Mesenchymal stem cell (in vitro differentiated cells and primary cell): ENCODE data around the gene RFXAP.

Experiments used
- DNase-seq: peaks from one replicate; pipeline ENCODE4 v3.0.0-alpha.2; 2013
- H2AFZ ChIP-seq: one replicate; pipeline ENCODE4 v1.6.1; 2013; ENCODE audit warnings: low read depth, mild to moderate bottlenecking, control low read depth, inconsistent platforms, low read length, moderate library complexity
- H2AK5ac ChIP-seq: 2 replicates; pipeline ENCODE4 v1.6.1; 2013; ENCODE audit warnings: low read length, moderate library complexity, mild to moderate bottlenecking, inconsistent platforms; ENCODE audit not compliant: severe bottlenecking
- H2BK120ac ChIP-seq: one replicate; pipeline ENCODE4 v1.6.1; 2013; ENCODE audit warnings: low read depth, mild to moderate bottlenecking, inconsistent platforms, low read length, moderate library complexity
- H2BK12ac ChIP-seq, 2 experiments: one replicate each; pipeline ENCODE4 v1.6.1; 2013; ENCODE audit warnings: inconsistent platforms in 2 of 2, low read length in 2 of 2, mild to moderate bottlenecking in 2 of 2, moderate library complexity in 2 of 2, control low read depth in 1 of 2
- H2BK15ac ChIP-seq: one replicate; pipeline ENCODE4 v1.6.1; 2013; ENCODE audit warnings: mild to moderate bottlenecking, low read depth, inconsistent platforms; ENCODE audit not compliant: poor library complexity, severe bottlenecking
- H2BK5ac ChIP-seq: 2 replicates; pipeline ENCODE4 v1.6.1; 2013; ENCODE audit warnings: low read depth, mild to moderate bottlenecking, low read length, control low read depth, inconsistent platforms; ENCODE audit not compliant: poor library complexity, severe bottlenecking
- H3K14ac ChIP-seq, 2 experiments: one replicate each; pipeline ENCODE4 v1.6.1; 2013; ENCODE audit warnings: inconsistent platforms in 2 of 2, low read length in 2 of 2, control low read depth in 1 of 2, mild to moderate bottlenecking in 1 of 2, moderate library complexity in 1 of 2
- H3K18ac ChIP-seq, 2 experiments: one replicate each; pipeline ENCODE4 v1.6.1; 2013; ENCODE audit warnings: inconsistent platforms in 2 of 2, low read length in 2 of 2, control low read depth in 1 of 2, low read depth in 1 of 2, mild to moderate bottlenecking in 1 of 2
- H3K23ac ChIP-seq, 2 experiments: one replicate each; pipeline ENCODE4 v1.6.1; 2013; ENCODE audit warnings: inconsistent platforms in 2 of 2, low read length in 2 of 2, mild to moderate bottlenecking in 2 of 2, moderate library complexity in 2 of 2, control low read depth in 1 of 2
- H3K27ac ChIP-seq: 2 replicates; pipeline ENCODE4 v1.5.1; 2013; ENCODE audit warnings: mild to moderate bottlenecking, moderate library complexity, low read length, control low read depth, inconsistent platforms; ENCODE audit not compliant: poor library complexity, severe bottlenecking
- H3K27me3 ChIP-seq, 2 experiments: 2 replicates each; pipeline versions ENCODE4 v1.6.1 to v1.7.0; 2013; ENCODE audit warnings: low read length in 2 of 2, mild to moderate bottlenecking in 2 of 2, moderate library complexity in 2 of 2, control low read depth in 1 of 2, inconsistent platforms in 1 of 2; ENCODE audit not compliant: control insufficient read depth in 1 of 2, insufficient read depth in 1 of 2
- H3K36me3 ChIP-seq, 2 experiments: 2 replicates each; pipeline versions ENCODE4 v1.6.1 to v1.7.0; 2013; ENCODE audit warnings: low read length in 2 of 2, control low read depth in 1 of 2, inconsistent platforms in 1 of 2, low read depth in 1 of 2, mild to moderate bottlenecking in 1 of 2; ENCODE audit not compliant: insufficient read depth in 2 of 2, control insufficient read depth in 1 of 2
- H3K4ac ChIP-seq, 2 experiments: one replicate each; pipeline ENCODE4 v1.6.1; 2013; ENCODE audit warnings: inconsistent platforms in 2 of 2, low read length in 2 of 2, mild to moderate bottlenecking in 2 of 2, moderate library complexity in 2 of 2, control low read depth in 1 of 2, low read depth in 1 of 2
- H3K4me1 ChIP-seq: 2 replicates; pipeline ENCODE4 v1.6.1; 2013; ENCODE audit warnings: low read depth, low read length, control low read depth; ENCODE audit not compliant: control insufficient read depth, insufficient read depth
- H3K4me2 ChIP-seq: 2 replicates; pipeline ENCODE4 v1.6.1; 2013; ENCODE audit warnings: low read length, mild to moderate bottlenecking, inconsistent platforms; ENCODE audit not compliant: poor library complexity, severe bottlenecking
- H3K4me3 ChIP-seq, 2 experiments: 2 replicates each; pipeline versions ENCODE4 v1.5.1 to v1.7.0; 2013; ENCODE audit warnings: low read length in 2 of 2, mild to moderate bottlenecking in 2 of 2, control low read depth in 1 of 2, low read depth in 1 of 2; ENCODE audit not compliant: insufficient read depth in 1 of 2
- H3K79me1 ChIP-seq: replicated peaks from 2 replicates; pipeline ENCODE4 v1.6.1; 2013; ENCODE audit warnings: mild to moderate bottlenecking, control low read depth, low read length, inconsistent platforms; ENCODE audit not compliant: poor library complexity, severe bottlenecking
- H3K9ac ChIP-seq: 2 replicates; pipeline ENCODE4 v1.7.0; 2013; ENCODE audit warnings: mild to moderate bottlenecking, low read length, moderate library complexity
- H3K9me3 ChIP-seq: 2 replicates; pipeline ENCODE4 v1.7.0; 2013; ENCODE audit warnings: mild to moderate bottlenecking, low read length; ENCODE audit not compliant: control insufficient read depth
- H4K8ac ChIP-seq: one replicate; pipeline ENCODE4 v1.6.1; 2013; ENCODE audit warnings: inconsistent platforms, mild to moderate bottlenecking, low read length, moderate library complexity
- H4K91ac ChIP-seq: one replicate; pipeline ENCODE4 v1.6.1; 2013; ENCODE audit warnings: mild to moderate bottlenecking, low read length, inconsistent platforms
- WGBS: methylation state at CpG from one replicate; pipeline ENCODE4 v1.1.7; 2013; ENCODE audit warnings: mixed read lengths; 5-methylcytosine and 5-hydroxymethylcytosine counted together

The RFXAP gene

GRCh38 chr13:36819739-36820090 lies 693 bp downstream of the RFXAP start:
- Histone ChIP-seq H3K36me3 (no peaks in the 10 kb centered on the region), H3K23ac (peak overlapping the region in 1 of 2 experiments; percentile 79), H2BK12ac (no peak overlapping the region), H3K4me3 (peak overlapping the region; percentile 71 to 85), H3K18ac (no peak overlapping the region), H4K8ac (peak overlapping the region; percentile 70), H2BK5ac (no peak overlapping the region), H3K27me3 (no peaks in the 10 kb centered on the region), H3K4me2 (peak overlapping the region; percentile 68), H2BK120ac (no peak overlapping the region), H2BK15ac (no peak overlapping the region), H3K4me1 (peaks cover 6% of the 10 kb centered on the region), H3K79me1 (peaks cover 8% of the 10 kb centered on the region), H3K14ac (peak overlapping the region in 1 of 2 experiments; percentile 79), H2AFZ (peak overlapping the region; percentile 72), H3K9ac (peak overlapping the region; percentile 84), H4K91ac (no peak overlapping the region), H3K4ac (no peak overlapping the region), H3K27ac (no peak overlapping the region), H2AK5ac (no peak overlapping the region), H3K9me3 (no peaks in the 10 kb centered on the region)
- DNase-seq = peak; percentile 40
- 3% methylated on average over 18 of the region's 20 CpGs for WGBS

GRCh38 chr13:36820222-36820621 lies 1.2 kb downstream of the RFXAP start:
- WGBS = 94% methylated on average over 2 of the region's 4 CpGs
- H3K4me2 ChIP-seq = peak overlapping the region; percentile 68
- H2BK12ac ChIP-seq = no peak overlapping the region
- no peak overlapping the region for H3K23ac ChIP-seq
- H3K9me3 ChIP-seq = no peaks in the 10 kb centered on the region
- no peak overlapping the region for H2AFZ ChIP-seq
- DNase-seq = peak; percentile 22
- H3K27me3 ChIP-seq = no peaks in the 10 kb centered on the region
- H4K8ac ChIP-seq = no peak overlapping the region
- H3K18ac ChIP-seq = no peak overlapping the region
- no peak overlapping the region for H2BK120ac ChIP-seq
- H3K79me1 ChIP-seq = peaks cover 8% of the 10 kb centered on the region
- no peak overlapping the region for H2BK15ac ChIP-seq
- no peak overlapping the region for H3K4ac ChIP-seq
- peaks cover 6% of the 10 kb centered on the region for H3K4me1 ChIP-seq
- H4K91ac ChIP-seq = no peak overlapping the region
- peak overlapping the region in 1 of 2 experiments; percentile 85 for H3K4me3 ChIP-seq
- H3K36me3 ChIP-seq = no peaks in the 10 kb centered on the region
- peak overlapping the region; percentile 84 for H3K9ac ChIP-seq
- H3K27ac ChIP-seq = no peak overlapping the region
- no peak overlapping the region for H2BK5ac ChIP-seq
- H3K14ac ChIP-seq = no peak overlapping the region
- no peak overlapping the region for H2AK5ac ChIP-seq

- H2BK15ac ChIP-seq = no peak overlapping the region
- H3K9ac ChIP-seq = no peak overlapping the region
- no peak overlapping the region for H2BK5ac ChIP-seq
- no peak overlapping the region for H4K91ac ChIP-seq
- peak; percentile 36 for DNase-seq
- H3K4ac ChIP-seq = no peak overlapping the region
- H2BK120ac ChIP-seq = no peak overlapping the region
- H4K8ac ChIP-seq = no peak overlapping the region
- no peaks in the 10 kb centered on the region for H3K9me3 ChIP-seq
- H3K27me3 ChIP-seq = no peaks in the 10 kb centered on the region
- no peak overlapping the region for H2AFZ ChIP-seq
- no peak overlapping the region for H3K4me3 ChIP-seq
- peaks cover 11% of the 10 kb centered on the region for H3K79me1 ChIP-seq
- no peak overlapping the region for H3K4me2 ChIP-seq
- no peak overlapping the region for H3K27ac ChIP-seq
- no peak overlapping the region for H3K14ac ChIP-seq
- H2BK12ac ChIP-seq = no peak overlapping the region
- 50% methylated on average over 3 of the region's 3 CpGs for WGBS
- no peak overlapping the region for H3K18ac ChIP-seq
- H3K36me3 ChIP-seq = peaks cover 0 to 7% of the 10 kb centered on the region in 2 experiments
- peaks cover 6% of the 10 kb centered on the region for H3K4me1 ChIP-seq
- H3K23ac ChIP-seq = no peak overlapping the region
- H2AK5ac ChIP-seq = no peak overlapping the region
These were observed 3.8 kb downstream of the RFXAP start for GRCh38 chr13:36822785-36823184.

GRCh38 chr13:36829753-36830152 lies 10.7 kb downstream of the RFXAP start:
- no peak overlapping the region for H3K4ac ChIP-seq
- H4K8ac ChIP-seq = no peak overlapping the region
- H3K9ac ChIP-seq = no peak overlapping the region
- peaks cover 3% of the 10 kb centered on the region for H3K79me1 ChIP-seq
- H2AFZ ChIP-seq = no peak overlapping the region
- H3K18ac ChIP-seq = no peak overlapping the region
- no peak overlapping the region for H3K4me3 ChIP-seq
- H3K4me2 ChIP-seq = no peak overlapping the region
- H3K4me1 ChIP-seq = no peaks in the 10 kb centered on the region
- DNase-seq = no peak
- peaks cover 0 to 27% of the 10 kb centered on the region in 2 experiments for H3K36me3 ChIP-seq
- no peak overlapping the region for H2BK15ac ChIP-seq
- no peak overlapping the region for H2BK12ac ChIP-seq
- no peak overlapping the region for H3K23ac ChIP-seq
- H3K9me3 ChIP-seq = no peaks in the 10 kb centered on the region
- H2AK5ac ChIP-seq = no peak overlapping the region
- no peak overlapping the region for H3K14ac ChIP-seq
- WGBS = 0% methylated on average over 1 of the region's 1 CpG
- no peak overlapping the region for H3K27ac ChIP-seq
- no peaks in the 10 kb centered on the region for H3K27me3 ChIP-seq
- H2BK120ac ChIP-seq = no peak overlapping the region
- H2BK5ac ChIP-seq = no peak overlapping the region
- H4K91ac ChIP-seq = no peak overlapping the region
